Psoas muscle (tissue), 8 donors: ENCODE results near the gene DMD. TPM values are rescaled to one million over a fixed set of nuclear protein-coding genes. Genes with fewer than 3 reads are reported as not detected.
A peak's percentile ranks its signal among the peaks of the same experiment; 100 is the strongest.

ENCODE experiments used
- ATAC-seq, 4 donors: fragments of 200-7000 bp; cut with Tn5 transposase; one replicate each; pipeline ENCODE4 v1.9.1; 2020; ENCODE audit warnings: moderate library complexity in 3 of 4, mild to moderate bottlenecking in 2 of 4
- DNase-seq, 2 donors: peaks; one replicate each; pipeline ENCODE4 v3.0.0-alpha.2; 2020
- H3K27ac ChIP-seq: fragments of 200-600 bp; one replicate; pipeline ENCODE4 v1.8.0; 2022
- H3K27me3 ChIP-seq, 3 donors: fragments of 200-600 bp in 1 of 3; one replicate each; pipeline versions ENCODE4 v1.6.1 to v1.8.0; 2013 to 2022; ENCODE audit warnings: low read length in 2 of 3, mild to moderate bottlenecking in 2 of 3, moderate library complexity in 1 of 3; ENCODE audit not compliant: insufficient read depth in 3 of 3
- H3K36me3 ChIP-seq, 2 donors: fragments of 200-600 bp in 1 of 2; one replicate each; pipeline versions ENCODE4 v1.6.1 to v1.8.0; 2013 to 2022; ENCODE audit warnings: low read depth in 1 of 2, mild to moderate bottlenecking in 1 of 2, moderate library complexity in 1 of 2; ENCODE audit not compliant: insufficient read depth in 1 of 2
- H3K4me1 ChIP-seq: fragments of 200-600 bp; one replicate; pipeline ENCODE4 v1.8.0; 2022
- H3K4me3 ChIP-seq: fragments of 200-600 bp; one replicate; pipeline ENCODE4 v1.8.0; 2022; ENCODE audit warnings: mild to moderate bottlenecking
- H3K9me3 ChIP-seq: fragments of 200-600 bp; one replicate; pipeline ENCODE4 v1.8.0; 2022
- CTCF ChIP-seq: fragments of 200-600 bp; IDR thresholded peaks from one replicate; pipeline ENCODE4 v1.8.0; 2022; ENCODE audit warnings: antibody characterized with exemption
- WGBS, 3 donors: extraction: QIAGEN DNeasy Blood & Tissue Kit; methylation state at CpG; one replicate each; pipeline versions ENCODE4 v1.1.6 to v1.1.7; 2013; 5-methylcytosine and 5-hydroxymethylcytosine counted together
- intact Hi-C, 2 donors: fragments of 100-400 bp; cut with DNase I; formaldehyde crosslinking; loops; one replicate each; pipeline versions ENCODE4 v1.11.0 to v1.14.2; 2022
- polyA plus RNA-seq, 3 donors: library from polyadenylated mRNA; stranded (reverse); fragments of 200-250 nt; gene quantifications; one replicate each; pipeline ENCODE4 v1.2.3, GENCODE V29; 2013
- total RNA-seq, 4 donors: library from RNA; stranded (reverse); fragmentation: NEBNext Ultra II Directional in 2 of 4; extraction: Animal tissue kit (Norgen Biotek cat#: 25700) in 2 of 4; gene quantifications; one replicate each; pipeline versions ENCODE4 v1.2.1 to v1.2.4, GENCODE V29; 2021 to 2023
- donor health status: healthy with polysubstance abuse.
- donor health status: DM: no; HTN: no; CAD: no; lungs with moderate emphysema.
- donor health status: Bipolar disorder and iron deficiency.
- donor health status: healthy.
- donor health status: DM: yes; HTN: yes; CAD: no.
- donor health status: DM: no; HTN: no; CAD: no.
- donor health status: DM: no; HTN: no; CAD: no.
- donor health status: DM: yes; HTN: yes; CAD: no.

DMD gene
- total and polyA plus RNA-seq, 7 donors = 6.8 to 170 (median 86.5) TPM

GRCh38 chrX:31423609-31424189 lies 1787.7 kb downstream of the DMD start:
- DNase-seq = no peak
- no peaks in the 10 kb centered on the region for H3K9me3 ChIP-seq
- intact Hi-C loops = no loop called here
- WGBS, 3 donors = 25 to 35% (median 25%) methylated on average over 6 of the region's 6 CpGs
- no peak overlapping the region for H3K27ac ChIP-seq
- H3K36me3 ChIP-seq = no peaks in the 10 kb centered on the region
- ATAC-seq = no peak
- peak; percentile 19 for TF ChIP-seq CTCF
- H3K4me3 ChIP-seq = no peak overlapping the region
- H3K27me3 ChIP-seq = no peaks in the 10 kb centered on the region
- H3K4me1 ChIP-seq = no peaks in the 10 kb centered on the region

GRCh38 chrX:31421441-31421840 lies 1789.9 kb downstream of the DMD start:
- Histone ChIP-seq H3K4me1 (no peaks in the 10 kb centered on the region), H3K9me3 (no peaks in the 10 kb centered on the region), H3K4me3 (no peak overlapping the region), H3K36me3 (no peaks in the 10 kb centered on the region), H3K27me3 (no peaks in the 10 kb centered on the region), H3K27ac (no peak overlapping the region)
- 86 to 92% (median 87%) methylated on average over 3 of the region's 3 CpGs for WGBS, 3 donors
- no peak for TF ChIP-seq CTCF
- DNase-seq = no peak
- intact Hi-C loops = no loop called here
- ATAC-seq = no peak

- Histone ChIP-seq H3K27ac (no peak overlapping the region), H3K27me3 (no peaks in the 10 kb centered on the region), H3K36me3 (no peaks in the 10 kb centered on the region), H3K4me1 (no peaks in the 10 kb centered on the region), H3K9me3 (no peaks in the 10 kb centered on the region), H3K4me3 (no peak overlapping the region)
- 83 to 100% (median 92%) methylated on average over 3 of the region's 3 CpGs for WGBS, 3 donors
- no peak for DNase-seq
- ATAC-seq = no peak
- intact Hi-C loops = no loop called here
- no peak for TF ChIP-seq CTCF
These were observed 1790.6 kb downstream of the DMD start for GRCh38 chrX:31420711-31421151.

- DNase-seq (no peak), ATAC-seq (no peak)
- TF ChIP-seq CTCF = no peak
- no peaks in the 10 kb centered on the region for H3K4me1 ChIP-seq
- intact Hi-C loops = no loop called here
- no peaks in the 10 kb centered on the region for H3K9me3 ChIP-seq
- 78 to 100% (median 97%) methylated on average over 2 of the region's 2 CpGs for WGBS, 3 donors
- H3K4me3 ChIP-seq = no peak overlapping the region
- H3K27ac ChIP-seq = no peak overlapping the region
- H3K36me3 ChIP-seq = no peaks in the 10 kb centered on the region
- no peaks in the 10 kb centered on the region for H3K27me3 ChIP-seq
These were observed 1791.0 kb downstream of the DMD start for GRCh38 chrX:31420302-31420701.

- TF ChIP-seq CTCF = no peak
- intact Hi-C loops = no loop called here
- no peaks in the 10 kb centered on the region for H3K9me3 ChIP-seq
- ATAC-seq = peak in 3 of 4 donors; percentile 54 to 70 (median 57)
- no peaks in the 10 kb centered on the region for H3K4me1 ChIP-seq
- H3K4me3 ChIP-seq = no peak overlapping the region
- H3K27ac ChIP-seq = no peak overlapping the region
- WGBS, 3 donors = 72 to 85% (median 78%) methylated on average over 3 of the region's 3 CpGs
- no peaks in the 10 kb centered on the region for H3K27me3 ChIP-seq
- H3K36me3 ChIP-seq = no peaks in the 10 kb centered on the region
- no peak for DNase-seq
These were observed 1814.2 kb downstream of the DMD start for GRCh38 chrX:31397119-31397518.
